GM19240 (cell line): Measurements from ENCODE around the gene AMD1.

ENCODE experiments used
- DNase-seq: peaks from one replicate; pipeline ENCODE4 v3.0.0; 2011; ENCODE audit warnings: low spot score; ENCODE audit not compliant: insufficient read length

Gene AMD1

GRCh38 chr6:110938171-110938570, 63.6 kb downstream of the AMD1 start:
- DNase-seq: no peak

DNA sequence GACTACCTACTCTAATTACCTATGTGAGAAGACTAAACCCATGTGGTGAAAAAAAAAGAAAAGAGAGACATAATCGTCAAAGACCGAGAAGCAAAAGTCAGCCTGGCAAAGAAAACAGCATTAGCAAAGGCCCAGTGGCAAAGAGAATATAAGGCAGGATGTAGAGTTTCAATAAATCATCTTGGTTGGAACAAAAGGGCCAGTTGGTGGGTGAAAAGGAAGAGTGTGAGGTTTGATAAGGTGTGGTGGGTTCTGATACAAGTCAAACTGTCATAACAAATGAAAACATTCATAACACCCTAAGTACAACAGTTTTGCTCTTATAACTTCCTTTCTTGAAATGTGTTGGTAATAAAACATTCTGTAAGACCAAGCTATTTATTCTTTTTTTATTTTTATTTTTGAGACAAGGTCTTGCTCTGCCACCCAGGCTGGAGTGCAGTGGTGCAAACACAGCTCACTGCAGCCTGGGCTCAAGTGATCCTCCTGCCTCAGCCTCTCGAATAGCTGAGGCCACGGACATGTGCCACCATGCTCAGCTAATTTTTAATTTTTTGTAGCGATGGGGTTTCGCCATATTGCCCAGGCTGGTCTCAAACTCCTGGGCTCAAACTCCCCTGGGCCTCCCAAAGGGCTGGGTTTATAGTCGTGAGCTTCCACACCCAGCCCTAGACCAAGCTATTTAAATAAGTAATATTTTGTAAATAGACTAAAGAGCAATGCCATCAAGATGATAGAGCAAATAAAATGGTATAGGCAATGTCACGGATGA, 65.0 kb downstream of the AMD1 start:
- DNase-seq: no peak

DNA sequence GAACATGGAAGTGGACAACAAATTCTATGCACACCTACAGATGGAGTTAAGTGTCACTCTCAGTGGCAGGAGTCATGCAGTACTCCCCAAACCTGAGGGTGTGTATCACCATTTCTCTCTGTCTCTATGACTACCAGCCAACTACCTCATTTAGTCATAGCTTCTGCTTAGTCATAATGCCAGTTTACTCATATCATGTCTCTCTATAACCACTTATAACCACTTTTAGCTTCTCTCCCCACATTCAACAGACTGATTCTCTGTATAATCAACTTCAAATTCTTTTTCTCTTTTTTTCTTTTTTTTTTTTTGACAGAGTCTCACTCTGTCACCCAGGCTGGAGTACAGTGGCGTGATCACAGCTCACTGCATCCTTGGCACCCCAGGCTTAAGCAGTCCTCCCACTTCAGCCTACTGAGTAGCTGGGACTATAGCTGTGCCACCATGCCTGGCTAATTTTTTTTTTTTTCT, 70.1 kb downstream of the AMD1 start:
- peak; percentile 52 for DNase-seq
